GM18520 (cell line): ENCODE results near the gene C1orf216.
"Not testable (repeated sequence)": the region's sequence is repeated elsewhere in the genome, so short reads cannot be mapped to it uniquely, and the experiment has no call there.

Experiments
- ATAC-seq: cut with Tn5 transposase; IDR thresholded peaks from one replicate; pipeline ENCODE4 v1.9.1; 2021; ENCODE audit not compliant: unreplicated experiment

C1orf216 gene

DNA sequence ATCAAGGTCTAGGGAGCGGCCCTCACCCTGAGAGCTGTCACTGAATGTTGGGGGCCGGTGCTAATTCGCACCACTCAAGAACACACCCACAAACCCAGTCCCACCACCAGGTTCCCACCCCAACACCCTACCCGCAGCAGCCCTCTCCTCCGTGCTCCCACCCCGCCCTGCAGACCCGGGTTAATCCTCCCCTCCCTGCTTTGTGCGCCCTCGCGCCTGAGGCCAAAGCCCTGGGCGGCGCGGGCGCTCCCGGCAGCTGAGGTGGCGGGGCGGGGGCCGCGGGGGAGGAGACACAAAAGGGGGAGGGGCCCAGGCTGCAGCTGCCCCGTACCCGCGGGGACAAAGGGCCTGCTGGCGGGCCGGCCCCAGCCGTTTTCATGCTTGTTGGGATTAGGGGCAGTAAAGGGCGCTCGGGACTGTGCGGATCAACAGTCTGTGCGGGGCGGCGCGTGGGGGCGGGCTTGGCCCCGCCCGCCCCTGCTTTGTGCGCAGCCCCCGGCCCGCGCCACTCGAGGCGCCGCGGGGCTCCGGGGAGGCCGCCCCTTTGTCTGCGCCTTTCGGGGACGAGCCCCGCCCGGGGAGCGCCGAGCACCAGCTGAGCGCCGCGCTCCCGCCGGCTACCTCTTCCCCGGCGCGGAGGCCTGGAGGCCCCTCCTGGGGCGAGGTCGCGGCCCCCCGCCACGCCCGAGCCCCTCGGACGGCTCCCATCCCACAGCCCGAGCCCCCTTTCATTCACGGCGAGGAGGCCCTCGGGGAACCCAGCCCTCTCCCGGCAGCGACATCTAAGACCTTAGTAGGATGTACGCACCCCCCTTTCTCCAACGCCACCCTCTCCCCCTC lies 10.9 kb downstream of the C1orf216 start:
- no peak for ATAC-seq

DNA sequence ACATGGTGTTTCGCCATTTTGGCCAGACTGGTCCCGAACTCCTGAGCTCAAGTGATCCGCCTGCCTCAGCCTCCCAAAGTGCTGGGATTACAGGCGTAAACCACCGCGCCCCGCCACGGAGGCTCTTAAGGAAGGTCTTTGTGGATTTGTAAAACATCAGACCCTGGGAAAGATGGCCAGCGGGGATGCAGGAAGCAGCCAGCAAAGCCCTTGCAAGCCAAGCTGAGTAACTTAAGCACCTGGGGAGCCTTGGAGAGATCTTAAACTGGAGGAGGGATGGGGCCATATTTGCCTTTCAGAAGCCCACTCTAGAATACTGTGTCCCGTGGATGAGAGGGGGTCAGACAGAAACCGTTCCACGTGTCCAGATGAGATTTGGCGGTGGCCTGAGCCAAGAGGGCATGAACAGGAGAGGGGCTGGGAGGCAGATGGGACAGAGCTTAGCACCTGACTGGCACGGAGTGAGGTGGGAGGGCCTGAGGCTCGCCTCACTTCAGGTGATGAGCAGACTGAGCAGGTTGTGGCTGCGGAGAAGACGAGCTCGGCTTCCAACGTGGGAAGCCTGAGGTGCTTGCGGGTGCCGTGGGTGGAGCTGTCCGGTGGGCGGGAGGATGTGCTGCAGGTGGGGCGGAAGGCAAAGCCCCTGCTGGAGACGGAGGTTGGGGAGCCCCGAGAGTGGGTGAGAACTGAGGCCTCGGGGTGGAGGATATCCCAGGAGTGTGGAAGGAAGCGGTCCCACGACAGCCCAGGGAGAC lies 11.7 kb downstream of the C1orf216 start:
- ATAC-seq = no peak

DNA sequence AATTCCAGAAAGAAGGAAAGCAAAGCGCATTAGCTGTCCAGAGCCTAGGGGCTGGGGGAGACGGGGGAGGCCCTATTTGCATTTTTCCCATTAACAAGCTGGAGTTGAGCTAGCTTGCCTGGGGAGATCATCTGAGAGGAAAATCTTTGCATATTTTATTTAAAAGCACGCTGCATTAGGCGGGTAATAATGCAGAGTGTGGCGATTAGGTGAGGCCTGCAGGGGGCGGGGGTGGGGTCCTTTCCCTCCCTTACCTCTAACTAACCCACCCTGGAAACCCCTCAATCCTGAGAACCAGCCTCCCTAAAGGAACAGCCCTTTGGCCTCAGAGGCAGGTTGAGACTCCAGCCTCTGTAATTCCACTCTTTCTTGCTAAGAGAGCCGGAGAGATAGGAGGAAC lies 16.2 kb downstream of the C1orf216 start:
- ATAC-seq = no peak

DNA sequence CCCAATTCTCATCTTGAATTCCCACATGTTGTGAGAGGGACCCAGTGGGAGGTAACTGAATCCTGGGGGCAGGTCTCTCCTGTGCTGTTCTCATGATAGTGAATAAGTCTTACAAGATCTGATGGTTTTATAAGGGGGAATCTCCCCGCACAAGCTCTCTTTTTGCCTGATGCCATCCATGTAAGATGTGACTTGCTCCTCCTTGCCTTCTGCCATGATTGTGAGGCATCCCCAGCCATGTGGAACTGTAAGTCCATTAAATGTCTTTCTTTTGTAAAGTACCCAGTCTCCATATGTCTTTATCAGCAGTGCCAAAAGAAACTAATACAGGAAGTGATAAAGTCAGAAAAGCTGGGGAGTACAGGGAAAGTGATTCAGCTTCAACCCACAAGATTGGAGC lies 19.5 kb downstream of the C1orf216 start:
- not testable (repeated sequence) for ATAC-seq

DNA sequence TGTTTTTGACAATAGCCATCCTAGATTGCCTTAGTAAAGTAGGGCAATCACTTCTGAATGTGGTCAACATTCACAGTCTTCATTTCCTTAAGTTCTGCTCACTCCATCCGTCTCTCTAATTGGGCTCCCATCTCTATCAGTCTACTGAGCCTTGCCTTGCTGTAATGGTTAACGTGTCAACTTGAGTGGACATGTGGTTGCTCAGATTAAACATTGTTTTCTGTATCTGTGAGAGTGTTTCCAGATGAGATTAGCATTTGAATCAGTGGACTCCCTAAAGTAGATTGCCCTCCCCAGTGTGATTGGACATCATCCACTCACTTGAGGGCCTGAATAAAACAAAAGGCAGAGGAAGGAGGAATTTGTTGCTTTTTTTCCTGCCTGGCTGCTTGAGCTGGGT lies 26.4 kb downstream of the C1orf216 start:
- ATAC-seq = no peak

DNA sequence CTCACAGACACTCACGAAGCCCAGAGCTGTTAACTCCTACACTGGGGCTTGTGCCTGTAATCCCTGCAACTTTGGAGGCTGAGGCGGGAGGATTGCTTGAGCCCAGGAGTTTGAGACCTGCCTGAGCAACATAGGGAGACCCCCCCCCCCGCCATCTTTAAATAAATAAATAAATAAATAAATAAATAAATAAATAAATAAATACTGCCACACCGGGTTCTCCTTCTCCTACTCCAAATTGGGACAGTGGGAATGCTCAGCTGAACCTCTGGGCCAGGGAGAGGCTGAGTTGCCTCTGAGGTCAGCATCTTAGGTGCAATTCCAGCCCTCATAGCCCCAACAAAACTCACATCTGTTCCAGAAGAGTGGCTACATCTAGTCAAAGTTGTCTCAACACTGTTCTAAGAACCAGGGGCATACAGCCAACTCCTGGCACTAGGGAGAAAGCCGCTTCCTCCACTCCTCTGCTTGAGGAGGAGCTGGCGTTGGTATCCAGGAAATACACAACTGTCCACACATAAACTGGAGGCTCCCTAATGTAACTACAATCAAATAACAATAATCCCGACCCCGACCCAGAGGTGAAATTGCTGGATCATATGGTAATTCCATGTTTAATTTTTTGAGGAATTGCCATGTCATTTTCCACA lies 27.0 kb downstream of the C1orf216 start:
- ATAC-seq = no peak

DNA sequence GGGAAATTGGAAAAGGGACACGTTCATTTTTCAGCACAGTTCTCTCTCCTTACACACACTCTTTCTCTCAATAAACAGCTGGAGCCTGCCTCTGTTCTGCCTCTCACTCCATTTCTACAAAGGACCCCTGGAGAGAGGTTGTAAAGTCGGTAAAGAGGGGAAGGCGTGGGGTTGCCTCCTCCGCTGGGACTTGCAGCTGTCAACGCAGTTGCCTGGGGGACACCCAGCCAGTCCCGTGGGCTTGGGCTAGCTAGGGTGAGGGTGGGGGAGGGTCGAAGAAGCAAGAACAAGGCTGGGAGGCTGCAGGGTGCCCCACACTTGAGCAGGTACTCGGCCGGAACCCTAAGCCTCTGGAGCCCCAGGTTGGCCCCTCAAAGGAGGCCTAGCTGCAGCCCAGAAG lies 27.6 kb downstream of the C1orf216 start:
- no peak for ATAC-seq

DNA sequence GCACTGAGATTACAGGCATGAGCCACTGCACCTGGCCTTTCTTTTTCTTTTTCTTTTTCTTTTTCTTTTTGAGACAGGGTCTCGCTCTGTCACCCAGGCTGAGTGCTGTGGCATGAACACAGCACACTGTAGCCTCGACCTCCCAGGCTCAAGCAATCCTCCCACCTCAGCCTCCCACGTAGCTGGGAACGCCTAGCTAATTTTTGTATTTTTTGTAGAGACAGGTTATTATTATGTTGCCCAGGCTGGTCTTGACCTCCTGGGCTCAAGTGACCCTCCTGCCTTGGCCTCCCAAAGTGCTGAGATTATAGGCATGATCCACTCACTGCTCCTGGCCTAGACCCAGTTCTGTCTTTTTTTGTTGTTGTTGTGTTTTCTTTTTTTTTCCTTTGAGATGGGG lies 28.6 kb downstream of the C1orf216 start:
- not testable (repeated sequence) for ATAC-seq

DNA sequence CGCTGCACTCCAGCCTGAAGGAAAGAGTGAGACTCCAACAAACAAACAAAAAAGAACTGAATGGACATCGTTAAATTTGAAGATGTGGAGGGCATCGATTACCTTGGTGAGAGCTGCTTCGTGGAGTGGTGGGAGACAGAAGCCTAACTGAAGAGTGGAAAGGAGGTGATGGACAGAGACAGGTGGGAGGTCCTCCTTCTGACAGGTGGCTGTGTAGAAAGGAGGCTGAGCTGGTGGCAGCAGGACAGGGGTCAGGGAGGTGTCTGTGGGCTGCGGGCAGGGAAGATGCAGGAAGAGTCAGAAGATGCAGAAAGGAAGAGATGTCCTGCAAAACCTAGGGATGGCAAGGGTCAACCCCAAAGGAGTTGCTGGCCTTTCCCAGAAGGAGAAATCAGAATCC lies 30.5 kb downstream of the C1orf216 start:
- ATAC-seq = no peak

DNA sequence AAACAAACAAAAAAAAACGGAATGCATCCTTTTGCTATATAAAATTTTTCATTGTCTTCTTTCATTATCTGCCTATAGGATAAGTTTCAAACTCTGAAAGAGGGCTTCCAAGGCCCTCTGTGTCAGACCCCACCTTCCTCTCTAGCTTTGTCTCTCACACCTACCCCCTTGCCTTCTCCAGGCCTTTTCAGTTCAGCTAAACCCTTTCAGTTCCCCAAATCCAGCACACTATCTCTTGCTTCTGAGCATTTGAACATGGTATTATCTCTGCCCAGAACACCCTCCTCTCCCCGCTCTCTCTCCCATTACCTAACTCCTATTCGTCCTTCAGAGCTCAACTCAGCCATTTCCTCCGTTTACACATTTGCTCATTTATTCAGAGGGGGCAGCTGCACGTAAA lies 35.7 kb downstream of the C1orf216 start:
- ATAC-seq = no peak

DNA sequence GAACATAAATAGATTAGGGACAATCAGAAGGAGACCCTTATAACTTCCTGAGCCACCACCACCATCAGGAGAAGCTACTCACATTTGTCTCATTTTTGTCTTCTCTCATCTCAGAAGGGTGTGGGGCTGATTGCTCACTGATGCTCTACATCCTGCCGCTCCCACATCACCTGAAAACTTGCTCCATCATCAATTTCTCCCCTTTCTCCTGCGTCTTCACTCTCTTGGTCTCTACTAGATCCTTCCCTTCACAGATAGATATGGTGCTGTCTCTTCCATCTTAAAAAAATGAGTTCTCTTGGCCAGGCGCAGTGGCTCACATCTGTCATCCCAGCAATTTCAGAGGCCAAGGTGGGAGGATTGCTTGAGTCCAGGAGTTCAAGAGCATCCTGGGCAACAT lies 38.4 kb downstream of the C1orf216 start:
- ATAC-seq = no peak

DNA sequence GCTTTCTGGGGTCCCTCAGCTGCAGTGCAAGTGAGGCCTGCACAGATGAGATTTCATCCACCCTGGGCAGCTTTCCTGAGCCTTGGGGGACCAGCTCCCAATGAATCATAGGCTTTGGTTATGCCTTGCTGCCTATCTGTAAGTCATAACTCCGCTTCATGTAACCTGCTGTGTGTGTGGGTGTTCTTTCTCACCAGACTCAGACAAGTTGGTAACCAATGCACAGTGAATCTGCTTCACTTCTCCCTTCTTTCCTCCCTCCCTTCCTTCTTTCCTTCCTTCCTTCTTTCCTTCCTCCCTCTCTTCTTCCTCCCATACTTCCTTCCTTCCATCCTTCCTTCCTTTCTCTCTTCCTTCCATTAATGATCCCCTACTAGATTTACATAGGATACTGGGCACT lies 42.9 kb downstream of the C1orf216 start:
- no peak for ATAC-seq

DNA sequence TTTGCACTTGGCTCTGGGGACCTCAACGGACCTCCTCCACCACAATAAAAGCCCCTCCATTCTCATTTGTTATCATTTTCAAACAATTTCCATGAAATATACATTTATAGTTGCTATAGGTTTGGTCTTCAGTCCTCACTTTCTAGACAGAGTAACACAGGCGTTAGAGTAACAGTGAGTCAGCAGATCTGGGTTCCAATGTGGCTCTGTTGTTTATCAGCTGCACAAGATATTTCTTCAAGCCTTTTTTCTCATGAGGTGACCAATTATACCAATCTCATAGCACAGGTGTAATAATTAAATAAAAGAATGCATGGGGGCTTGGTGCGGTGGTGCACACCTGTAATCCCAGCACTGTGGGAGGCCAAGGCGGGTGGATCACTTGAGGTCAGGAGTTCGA lies 44.6 kb downstream of the C1orf216 start:
- no peak for ATAC-seq

DNA sequence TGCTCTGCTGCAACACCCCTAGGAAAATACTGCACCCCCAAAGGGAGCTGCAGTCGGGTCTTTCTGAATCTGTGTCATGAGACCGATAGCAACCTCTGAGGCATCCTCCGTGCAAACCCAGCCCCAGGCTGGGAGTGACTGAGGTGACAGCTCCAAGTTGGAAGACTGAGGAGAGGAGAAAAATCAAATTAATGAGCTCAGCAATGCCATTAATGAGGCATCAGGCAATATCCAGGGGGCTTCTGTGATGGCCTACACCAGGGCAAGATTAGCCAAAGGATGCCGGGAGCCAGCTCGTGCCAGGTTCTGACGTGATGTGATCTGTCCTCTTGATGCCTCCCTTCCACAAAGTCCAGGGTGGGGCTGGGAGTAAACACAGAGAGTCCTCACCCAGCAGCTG lies 46.6 kb downstream of the C1orf216 start:
- no peak for ATAC-seq

DNA sequence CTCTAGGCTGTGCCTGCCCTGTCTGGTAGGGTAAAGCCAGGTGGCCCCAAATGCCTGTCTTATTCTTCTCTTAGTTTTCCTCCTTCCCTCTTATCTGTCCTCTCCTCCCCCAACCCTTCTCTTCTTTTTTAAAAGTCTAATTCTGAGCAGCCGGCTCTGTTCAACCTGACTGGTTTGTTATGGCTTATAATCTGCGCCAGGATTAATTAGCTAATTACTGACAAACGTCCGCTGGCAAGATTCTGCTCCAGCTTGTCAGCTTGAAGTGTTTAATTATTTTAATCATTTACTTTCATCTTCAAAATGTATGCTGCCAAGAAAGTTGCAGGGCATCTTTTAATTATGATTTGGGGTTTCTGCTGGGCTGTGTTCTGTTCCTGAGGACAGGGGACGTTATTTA lies 50.2 kb downstream of the C1orf216 start:
- ATAC-seq = no peak

DNA sequence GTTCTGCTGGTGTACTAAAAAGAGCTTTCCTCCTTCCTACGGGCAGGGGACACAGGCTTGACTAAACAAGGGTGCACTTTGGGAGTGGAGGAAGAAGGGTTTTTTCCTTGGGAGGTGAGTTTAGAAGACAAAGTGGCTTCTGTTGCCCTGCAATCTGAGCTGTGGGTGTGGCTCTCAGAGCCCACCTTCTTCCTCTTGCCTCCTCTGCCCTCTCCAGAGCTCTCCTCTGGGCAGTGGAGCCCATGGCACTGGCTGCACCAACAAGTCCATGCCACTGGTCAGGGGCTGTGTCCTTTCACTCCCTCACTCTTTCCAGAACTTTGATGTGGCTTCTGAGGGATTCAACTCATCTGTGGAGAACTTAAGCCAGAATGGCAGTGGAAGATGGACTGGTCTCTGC lies 51.8 kb downstream of the C1orf216 start:
- no peak for ATAC-seq

DNA sequence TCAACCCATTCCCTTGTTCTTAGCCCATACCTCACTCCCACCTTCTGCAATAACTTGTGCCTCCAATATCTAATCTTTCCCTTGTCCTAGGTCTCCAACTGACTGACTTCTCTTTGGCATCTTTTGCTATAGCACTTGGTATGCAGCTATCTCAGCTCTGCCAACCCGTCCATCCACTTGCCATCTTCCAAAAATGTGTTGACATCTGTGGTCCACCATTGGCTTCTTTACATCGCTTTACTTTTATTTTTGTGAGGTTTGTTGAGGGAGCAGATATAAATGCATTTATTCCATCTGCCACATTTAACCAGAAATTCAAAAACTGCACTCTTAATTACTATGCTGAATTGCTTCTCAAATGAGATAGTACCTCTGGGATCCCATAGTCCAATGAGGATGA lies 52.5 kb downstream of the C1orf216 start:
- no peak for ATAC-seq
